HepG2 (cell line): ENCODE measurements around the gene CCDC91. TPM values are rescaled to one million over a fixed set of nuclear protein-coding genes. Genes with fewer than 3 reads are reported as not detected.

ENCODE experiments used
- ATAC-seq: fragments of 200-7000 bp; cut with Tn5 transposase; 3 replicates; pipeline ENCODE4 v1.9.1; 2020; ENCODE audit warnings: mild to moderate bottlenecking, moderate library complexity
- BruUV-seq: library from RNA; stranded (reverse); fragments of 400-500 nt; replicated peaks from 2 replicates; lab custom pipeline; 2021; lab: Mats Ljungman, UMichigan
- CTCF ChIA-PET: fragments of 300-600 bp; formaldehyde crosslinking; extraction: SDS; loops from one replicate; lab custom pipeline; 2021; ENCODE audit warnings: low total read pairs, inconsistent platforms, low intra/inter-chr PET ratio; lab: Yijun Ruan, JAX
- POLR2A ChIA-PET: fragments of 350-600 bp; sonication (Branson Sonifier 250); formaldehyde crosslinking; loops from one replicate; lab custom pipeline; 2020; ENCODE audit warnings: antibody characterized with exemption, inconsistent platforms; lab: Yijun Ruan, JAX
- DNase-seq: peaks from one replicate; pipeline ENCODE4 v3.0.0-alpha.2; 2015; ENCODE audit warnings: low spot score
- FAIRE-seq: peaks from 3 replicates; lab custom pipeline; 2011; peaks lifted over from hg19 to GRCh38; lab: Jason Lieb, UNC
- H2AFZ ChIP-seq: one replicate; pipeline ENCODE4 v1.6.1; 2011; ENCODE audit warnings: low read length, inconsistent platforms
- H3K27ac ChIP-seq: fragments of 300-600 bp; 3 replicates; pipeline ENCODE4 v1.8.0; 2011; ENCODE audit warnings: mixed run types, mild to moderate bottlenecking, mixed read lengths, low read length, inconsistent platforms; ENCODE audit not compliant: insufficient read depth; ENCODE audit errors: extremely low read length
- H3K27me3 ChIP-seq, 2 experiments: fragments of 200-600 bp in 1 of 2; 2 replicates in 1 of 2; 3 replicates in 1 of 2; pipeline versions ENCODE4 v1.6.0 to v1.8.0; 2011; ENCODE audit warnings: low read length in 2 of 2, mild to moderate bottlenecking in 2 of 2, moderate library complexity in 2 of 2, inconsistent platforms in 1 of 2; ENCODE audit not compliant: insufficient read depth in 2 of 2, control insufficient read depth in 1 of 2
- H3K36me3 ChIP-seq, 2 experiments: fragments of 200-600 bp in 1 of 2; replicated peaks in 1 of 2; 2 replicates in 1 of 2; 3 replicates in 1 of 2; pipeline versions ENCODE4 v1.5.1 to v1.8.0; 2011; ENCODE audit warnings: low read length in 2 of 2, inconsistent platforms in 1 of 2; ENCODE audit not compliant: insufficient read depth in 2 of 2, control insufficient read depth in 1 of 2
- H3K4me1 ChIP-seq: 2 replicates; pipeline ENCODE4 v1.5.1; 2012; ENCODE audit warnings: low read length, inconsistent platforms; ENCODE audit not compliant: insufficient read depth
- H3K4me2 ChIP-seq: 2 replicates; pipeline ENCODE4 v1.6.0; 2011; ENCODE audit warnings: low read depth, low read length, inconsistent platforms
- H3K4me3 ChIP-seq, 3 experiments: fragments of 200-600 bp in 1 of 3; sonication (generic), shearing (Covaris generic) in 1 of 3; replicated peaks in 1 of 3; 2 replicates each; pipeline ENCODE4 v1.5.1; 2011 to 2016; ENCODE audit warnings: low read length in 3 of 3, inconsistent platforms in 2 of 3, low read depth in 2 of 3, mild to moderate bottlenecking in 2 of 3, control low read depth in 1 of 3, mixed read lengths in 1 of 3; ENCODE audit not compliant: insufficient read depth in 1 of 3
- H3K79me2 ChIP-seq: one replicate; pipeline ENCODE4 v1.6.1; 2011; ENCODE audit warnings: low read length, inconsistent platforms; ENCODE audit not compliant: insufficient read depth
- H3K9ac ChIP-seq: 2 replicates; pipeline ENCODE4 v1.6.0; 2011; ENCODE audit warnings: mild to moderate bottlenecking, low read depth, low read length, inconsistent platforms; ENCODE audit not compliant: insufficient read depth
- H3K9me3 ChIP-seq: 2 replicates; pipeline ENCODE4 v1.5.1; 2012; ENCODE audit warnings: mild to moderate bottlenecking, low read length
- H4K20me1 ChIP-seq: 2 replicates; pipeline ENCODE4 v1.6.0; 2011; ENCODE audit warnings: inconsistent platforms, mild to moderate bottlenecking, low read length, moderate library complexity; ENCODE audit not compliant: insufficient read depth
- AKNA ChIP-seq: sonication (generic); formaldehyde crosslinking; IDR thresholded peaks from 2 replicates; pipeline ENCODE4 v1.4.0; 2020; ENCODE audit warnings: missing genetic modification reagents, borderline replicate concordance
- THAP11 ChIP-seq: IDR thresholded peaks from 2 replicates; pipeline ENCODE4 v1.6.1; 2016; ENCODE audit warnings: missing biosample characterization, missing genetic modification reagents
- ZFP37 ChIP-seq: sonication (generic); formaldehyde crosslinking; IDR thresholded peaks from 2 replicates; pipeline ENCODE4 v1.4.0; 2020; ENCODE audit warnings: missing genetic modification reagents, borderline replicate concordance
- ZNF781 ChIP-seq: sonication (generic); formaldehyde crosslinking; IDR thresholded peaks from 2 replicates; pipeline ENCODE4 v1.5.1; 2020; ENCODE audit warnings: borderline replicate concordance, mild to moderate bottlenecking, missing genetic modification reagents; ENCODE audit errors: not compliant biosample characterization
- WGBS: methylation state at CpG from one replicate; pipeline ENCODE4 v1.1.6; 2017; ENCODE audit warnings: low lambda C conversion rate; 5-methylcytosine and 5-hydroxymethylcytosine counted together
- in situ Hi-C: cut with HindIII; loops from 2 replicates; pipeline ENCODE4 v1.10.0; 2017; ENCODE audit warnings: low pct_unique_long_range_greater_than_20kb; ENCODE audit not compliant: extremely low pct_ligation_motif_present
- intact Hi-C: fragments of 100-400 bp; cut with micrococcal nuclease; formaldehyde crosslinking; loops from one replicate; pipeline ENCODE4 v1.10.0; 2022; ENCODE audit not compliant: unreplicated experiment
- polyA plus RNA-seq, 8 experiments: library from polyadenylated mRNA; depleted of rRNA in 3 of 8; stranded (reverse) in 7 of 8; unstranded in 1 of 8; fragments of >200 nt; fragmentation: Illumina TruSeq in 4 of 8; extraction: Trizol in 4 of 8; gene quantifications; 2 replicates each; pipeline versions ENCODE4 v1.2.1 to v1.2.3, GENCODE V29; 2011 to 2016; ENCODE audit warnings: low read depth in 4 of 8, missing spikeins in 1 of 8, mixed read lengths in 1 of 8; ENCODE audit not compliant: insufficient read depth in 1 of 8
- total RNA-seq, 5 experiments: library from RNA; depleted of rRNA; stranded (reverse); fragments of >200 nt; fragmentation: Illumina TruSeq; extraction: Trizol; gene quantifications; 2 replicates each; pipeline ENCODE4 v1.2.3, GENCODE V29; 2016; ENCODE audit warnings: low read depth in 1 of 5

Gene CCDC91
- total and polyA plus RNA-seq, 2 of the 13 experiments (the other 11 are each of a cell fraction or from before 2014, with no cell fraction given) = 9.8 to 15.8 TPM

- Histone ChIP-seq H3K4me1 (no peaks in the 10 kb centered on the region), H3K4me2 (no peak overlapping the region), H3K79me2 (no peaks in the 10 kb centered on the region), H3K9ac (no peak overlapping the region), H3K27me3 (no peaks in the 10 kb centered on the region), H3K9me3 (no peaks in the 10 kb centered on the region), H3K27ac (no peak overlapping the region), H4K20me1 (no peaks in the 10 kb centered on the region), H3K4me3 (no peak overlapping the region), H2AFZ (no peak overlapping the region), H3K36me3 (no peaks in the 10 kb centered on the region)
- 96% methylated on average over 2 of the region's 2 CpGs for WGBS
- no peak for ATAC-seq
- TF ChIP-seq ZNF781 (CRISPR knock-in tag) (no peak), AKNA (CRISPR knock-in tag) (no peak), ZFP37 (CRISPR knock-in tag) (no peak)
- intact Hi-C loops (no loop called here), in situ Hi-C loops (no loop called here)
- no peak for FAIRE-seq
- POLR2A ChIA-PET = no interaction called here
- CTCF ChIA-PET = no interaction called here
- DNase-seq = no peak
- no TSS peak for BruUV-seq
These were observed 161.2 kb downstream of the CCDC91 start for GRCh38 chr12:28351414-28351813.

GRCh38 chr12:28355161-28355560 is 164.9 kb downstream of the CCDC91 start:
- no peaks in the 10 kb centered on the region for H3K4me1 ChIP-seq
- no peak overlapping the region for H2AFZ ChIP-seq
- no peaks in the 10 kb centered on the region for H3K9me3 ChIP-seq
- H3K4me3 ChIP-seq = no peak overlapping the region
- POLR2A ChIA-PET = no interaction called here
- no peaks in the 10 kb centered on the region for H3K79me2 ChIP-seq
- no peak overlapping the region for H3K4me2 ChIP-seq
- FAIRE-seq (no peak), DNase-seq (no peak), ATAC-seq (no peak)
- CTCF ChIA-PET = no interaction called here
- BruUV-seq = no TSS peak
- H3K9ac ChIP-seq = no peak overlapping the region
- intact Hi-C loops (no loop called here), in situ Hi-C loops (no loop called here)
- no peak overlapping the region for H3K27ac ChIP-seq
- no peaks in the 10 kb centered on the region for H4K20me1 ChIP-seq
- no peaks in the 10 kb centered on the region for H3K36me3 ChIP-seq
- no peaks in the 10 kb centered on the region for H3K27me3 ChIP-seq
- TF ChIP-seq THAP11 (CRISPR knock-in tag) = no peak
